Astrocyte of the cerebellum (primary cell): ENCODE data around the gene ANKRD13D.

Experiments used
- DNase-seq: peaks from one replicate; pipeline ENCODE4 v3.0.0-alpha.2; 2011; ENCODE audit warnings: low read depth
- H3K4me3 ChIP-seq: 2 replicates; pipeline ENCODE4 v1.5.1; 2011; ENCODE audit warnings: mild to moderate bottlenecking, low read depth, low read length, moderate library complexity
- CTCF ChIP-seq: IDR thresholded peaks from 2 replicates; pipeline ENCODE4 v1.5.1; 2012; ENCODE audit warnings: low read length, low read depth, moderate library complexity, mild to moderate bottlenecking; ENCODE audit errors: missing control alignments
- in situ Hi-C: cut with HindIII; loops from 2 replicates; pipeline ENCODE4 v1.10.0; 2017; ENCODE audit warnings: low sequenced_read_pairs

ANKRD13D gene

DNA sequence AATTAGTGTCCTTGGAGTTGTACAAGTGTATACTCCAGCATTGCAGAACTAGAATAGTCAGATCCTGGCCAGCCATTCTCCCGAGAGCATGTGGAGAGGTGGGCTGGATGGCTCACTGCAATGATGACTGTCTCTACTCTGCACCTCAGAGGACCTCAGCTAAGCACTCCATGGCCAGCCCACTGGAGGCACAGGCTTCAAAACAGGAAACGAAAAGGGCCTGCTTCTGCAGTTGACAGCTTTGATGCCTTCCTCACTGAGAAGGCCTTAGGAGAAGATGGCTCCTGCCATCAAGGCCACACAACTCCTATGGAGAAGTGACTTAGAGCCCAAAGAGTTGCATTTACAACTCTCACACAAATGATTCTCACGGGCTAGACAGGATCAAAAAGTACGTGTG is 55.2 kb downstream of the ANKRD13D start:
- in situ Hi-C loops, result no loop called here
- no peak overlapping the region for H3K4me3 ChIP-seq
- no peak for DNase-seq
- no peak for TF ChIP-seq CTCF

- DNase-seq, result no peak
- H3K4me3 ChIP-seq, result no peak overlapping the region
- in situ Hi-C loops, result loop anchor here (5.0 kb wide), 1 partner anchor 42 kb away; no protein-coding TSS in a partner anchor
- TF ChIP-seq CTCF, result no peak
Measured at GRCh38 chr11:67345247-67345919, 56.3 kb downstream of the ANKRD13D start.

- no peak for DNase-seq
- H3K4me3 ChIP-seq, result no peak overlapping the region
- TF ChIP-seq CTCF, result peak; percentile 85
- in situ Hi-C loops, result loop anchor here (5.0 kb wide), 1 partner anchor 41 kb away; no protein-coding TSS in a partner anchor
Measured at GRCh38 chr11:67345920-67346819, 57.1 kb downstream of the ANKRD13D start.

- no peak overlapping the region for H3K4me3 ChIP-seq
- no peak for DNase-seq
- in situ Hi-C loops, result loop anchor here (5.0 kb wide), 1 partner anchor 39 kb away; no protein-coding TSS in a partner anchor
- no peak for TF ChIP-seq CTCF
Measured at GRCh38 chr11:67347964-67348749, 59.1 kb downstream of the ANKRD13D start.

DNA sequence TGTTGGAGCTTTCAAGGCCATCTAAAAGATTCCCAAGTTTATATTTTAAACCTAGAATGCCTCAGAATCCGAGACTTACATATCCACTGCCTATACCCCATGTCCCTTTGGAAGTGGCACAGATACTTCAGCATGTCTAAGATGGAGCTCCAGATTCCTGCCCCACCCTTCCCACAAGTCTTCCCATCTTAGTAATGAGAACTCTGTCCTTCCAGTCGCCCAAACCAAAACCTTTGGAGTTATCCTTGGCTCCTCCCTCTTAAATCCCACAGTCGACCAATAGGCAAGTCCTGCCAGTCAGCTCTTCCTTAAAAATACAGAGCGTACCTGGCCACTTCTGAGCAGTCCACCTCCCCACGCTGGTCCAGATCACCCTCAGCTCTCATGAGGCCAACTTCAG is 59.9 kb downstream of the ANKRD13D start:
- no peak for TF ChIP-seq CTCF

GRCh38 chr11:67349457-67349856 is 60.4 kb downstream of the ANKRD13D start:
- no peak for DNase-seq
- in situ Hi-C loops, result loop anchor here (5.0 kb wide), 1 partner anchor 38 kb away; no protein-coding TSS in a partner anchor
- TF ChIP-seq CTCF, result no peak
- H3K4me3 ChIP-seq, result no peak overlapping the region

More for the DNA sequence above, 59.9 kb downstream of the ANKRD13D start:
- DNase-seq, result no peak
- in situ Hi-C loops, result loop anchor here (5.0 kb wide), 1 partner anchor 38 kb away; no protein-coding TSS in a partner anchor
- no peak overlapping the region for H3K4me3 ChIP-seq
